ENCODE measurements around the gene SUZ12. TPM values are rescaled to one million over a fixed set of nuclear protein-coding genes. Genes with fewer than 3 reads are reported as not detected.
"Not testable (repeated sequence)": the region's sequence is repeated elsewhere in the genome, so short reads cannot be mapped to it uniquely, and the experiment has no call there.

Gene SUZ12
- total RNA-seq (2021; fragmentation: NEBNext Ultra II Directional; extraction: Animal tissue kit (Norgen Biotek cat#: 25700)): 10 to 100 TPM; 22.7 to 30.6 (median 26.4) TPM
- long read RNA-seq, partial matches to known transcripts: 12 of 13 reads
- long read RNA-seq, other reads (novel, unspliced or antisense): 1 of 13 reads

GRCh38 chr17:31936615-31937609 lies at the start of gene SUZ12:
SUZ12 (plus strand) TSS chr17:31937007; CDS start chr17:31937247, 240 bp downstream.
- H3K4me3 Mint-ChIP-seq: peak within 1 kb of the TSS; percentile 92
- H3K36me3 Mint-ChIP-seq (ENCODE audit: low read depth): not testable (repeated sequence)

DNA sequence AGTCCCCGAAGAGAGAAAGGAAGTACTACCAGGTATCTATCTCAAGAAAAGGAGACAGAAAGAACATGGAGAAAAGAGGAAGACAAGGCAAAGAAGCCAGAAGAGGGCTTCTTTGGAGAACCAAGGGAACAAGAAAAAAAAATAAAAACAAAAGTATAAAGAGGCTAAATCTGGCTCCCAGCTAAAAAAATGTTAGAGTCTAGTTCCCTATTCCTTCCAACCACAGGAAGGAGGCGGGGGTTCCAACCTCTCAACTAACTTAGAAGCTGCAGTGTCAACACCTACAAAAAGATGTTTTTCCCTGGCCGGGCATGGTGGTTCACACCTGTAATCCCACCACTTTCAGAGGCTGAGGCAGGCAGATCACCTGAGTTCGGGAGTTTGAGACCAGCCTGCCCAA lies 48.7 kb upstream of the SUZ12 start:
- H3K27ac Mint-ChIP-seq: no peak overlapping the region
- H3K4me1 Mint-ChIP-seq (ENCODE audit: low read depth): no peaks in the 10 kb centered on the region
- no peaks in the 10 kb centered on the region for H3K27me3 Mint-ChIP-seq (ENCODE audit: insufficient read depth)
- TF ChIP-seq, protein P1, sequence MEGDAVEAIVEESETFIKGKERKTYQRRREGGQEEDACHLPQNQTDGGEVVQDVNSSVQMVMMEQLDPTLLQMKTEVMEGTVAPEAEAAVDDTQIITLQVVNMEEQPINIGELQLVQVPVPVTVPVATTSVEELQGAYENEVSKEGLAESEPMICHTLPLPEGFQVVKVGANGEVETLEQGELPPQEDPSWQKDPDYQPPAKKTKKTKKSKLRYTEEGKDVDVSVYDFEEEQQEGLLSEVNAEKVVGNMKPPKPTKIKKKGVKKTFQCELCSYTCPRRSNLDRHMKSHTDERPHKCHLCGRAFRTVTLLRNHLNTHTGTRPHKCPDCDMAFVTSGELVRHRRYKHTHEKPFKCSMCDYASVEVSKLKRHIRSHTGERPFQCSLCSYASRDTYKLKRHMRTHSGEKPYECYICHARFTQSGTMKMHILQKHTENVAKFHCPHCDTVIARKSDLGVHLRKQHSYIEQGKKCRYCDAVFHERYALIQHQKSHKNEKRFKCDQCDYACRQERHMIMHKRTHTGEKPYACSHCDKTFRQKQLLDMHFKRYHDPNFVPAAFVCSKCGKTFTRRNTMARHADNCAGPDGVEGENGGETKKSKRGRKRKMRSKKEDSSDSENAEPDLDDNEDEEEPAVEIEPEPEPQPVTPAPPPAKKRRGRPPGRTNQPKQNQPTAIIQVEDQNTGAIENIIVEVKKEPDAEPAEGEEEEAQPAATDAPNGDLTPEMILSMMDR (IDR thresholded peaks at IDR 0.05): no peak
- no peaks in the 10 kb centered on the region for H3K9me3 Mint-ChIP-seq
- DNase-seq: no peak
- H3K36me3 Mint-ChIP-seq (ENCODE audit: low read depth): peaks cover 31% of the 10 kb centered on the region
- H3K4me3 Mint-ChIP-seq: no peak overlapping the region

More at GRCh38 chr17:31936615-31937609, at the start of gene SUZ12:
- H3K27me3 Mint-ChIP-seq (ENCODE audit: insufficient read depth); H3K9me3 Mint-ChIP-seq: not testable (repeated sequence)
- Mint-ChIP-seq H3K27ac (peak within 1 kb of the TSS; percentile 70), H3K4me1 (ENCODE audit: low read depth) (peaks cover 11% of the 10 kb centered on the region)
- DNase-seq: peak; percentile 87

DNA sequence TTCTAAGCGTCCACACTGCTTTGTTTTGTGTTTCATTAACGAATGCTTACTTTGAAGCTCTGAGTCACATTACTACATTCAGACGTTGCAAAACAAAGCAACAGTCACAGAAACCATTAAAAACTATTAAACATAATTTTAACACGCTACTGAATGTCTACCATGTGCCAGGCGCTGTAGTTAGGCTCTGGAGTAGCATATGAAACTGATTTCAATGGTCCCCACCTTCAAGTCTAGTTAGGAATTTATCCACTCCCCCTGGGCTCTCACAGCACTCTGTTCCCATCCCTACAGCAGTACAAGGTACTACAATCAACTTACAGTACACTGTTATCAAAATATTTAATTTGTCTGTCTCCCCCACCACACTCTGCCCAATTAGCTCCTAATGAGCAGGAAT lies 35.9 kb upstream of the SUZ12 start:
- Mint-ChIP-seq H3K36me3 (ENCODE audit: low read depth) (peaks cover 9% of the 10 kb centered on the region; the same call in 1 of the 2 replicates), H3K27me3 (ENCODE audit: insufficient read depth) (peaks cover 1% of the 10 kb centered on the region; the same call in 1 of the 2 replicates), H3K27ac (no peak overlapping the region), H3K9me3 (no peaks in the 10 kb centered on the region), H3K4me3 (no peak overlapping the region), H3K4me1 (ENCODE audit: low read depth) (peaks cover 6% of the 10 kb centered on the region; the same call in 1 of the 2 replicates)
- peak; percentile 24 for DNase-seq
- TF ChIP-seq, protein P1 (IDR thresholded peaks at IDR 0.05): no peak

DNA sequence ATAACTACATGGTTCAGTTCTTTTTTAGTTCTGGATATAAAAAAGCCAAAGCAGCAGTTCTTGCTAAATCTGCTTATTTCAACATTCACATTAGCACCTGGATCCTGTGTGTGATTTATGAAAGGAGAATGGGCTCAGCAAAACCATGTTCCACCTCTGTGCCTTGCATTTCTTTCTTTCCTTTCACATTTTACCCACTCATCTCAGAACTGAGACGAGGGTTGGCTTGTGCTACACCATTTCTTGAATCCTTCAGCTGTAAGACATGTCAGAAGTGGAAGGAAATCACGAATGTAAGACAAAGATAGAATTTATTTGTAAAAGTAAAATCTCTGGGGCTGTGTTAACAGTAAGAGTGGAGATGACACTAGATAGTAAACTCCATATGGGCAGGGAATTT lies 34.1 kb upstream of the SUZ12 start:
- H3K4me1 Mint-ChIP-seq (ENCODE audit: low read depth): peaks cover 11% of the 10 kb centered on the region; the same call in 1 of the 2 replicates

GRCh38 chr17:31903401-31903800 lies 33.4 kb upstream of the SUZ12 start:
- no peak for DNase-seq
- Mint-ChIP-seq H3K4me3 (no peak overlapping the region), H3K36me3 (ENCODE audit: low read depth) (no peaks in the 10 kb centered on the region; the same call in 1 of the 2 replicates), H3K4me1 (ENCODE audit: low read depth) (peaks cover 11% of the 10 kb centered on the region; the same call in 1 of the 2 replicates), H3K27me3 (ENCODE audit: insufficient read depth) (peaks cover 3% of the 10 kb centered on the region; the same call in 1 of the 2 replicates), H3K9me3 (no peaks in the 10 kb centered on the region), H3K27ac (no peak overlapping the region)
- TF ChIP-seq, protein P1 (IDR thresholded peaks at IDR 0.05): no peak

More for the DNA sequence above, 34.1 kb upstream of the SUZ12 start:
- TF ChIP-seq, protein P1 (IDR thresholded peaks at IDR 0.05): no peak
- Mint-ChIP-seq H3K27ac (no peak overlapping the region), H3K9me3 (no peaks in the 10 kb centered on the region), H3K27me3 (ENCODE audit: insufficient read depth) (peaks cover 1% of the 10 kb centered on the region; the same call in 1 of the 2 replicates), H3K36me3 (ENCODE audit: low read depth) (peaks cover 3% of the 10 kb centered on the region; the same call in 1 of the 2 replicates), H3K4me3 (no peak overlapping the region)
- no peak for DNase-seq
